Thymus (tissue), 11 donors: Measurements from ENCODE around the gene EYS. TPM values are rescaled to one million over a fixed set of nuclear protein-coding genes. Genes with fewer than 3 reads are reported as not detected.
A peak's percentile ranks its signal among the peaks of the same experiment; 100 is the strongest.

ENCODE experiments used
- DNase-seq, 9 donors: peaks; one replicate each; pipeline ENCODE4 v3.0.0-alpha.2; 2013; ENCODE audit warnings: low spot score in 9 of 9, low read depth in 6 of 9, missing footprints in 1 of 9
- H3K27ac ChIP-seq, 2 donors: one replicate each; pipeline ENCODE4 v1.5.1; 2013; ENCODE audit warnings: control low read depth in 1 of 2, low read depth in 1 of 2, low read length in 1 of 2, mild to moderate bottlenecking in 1 of 2, moderate library complexity in 1 of 2
- H3K27me3 ChIP-seq, 2 donors: one replicate each; pipeline ENCODE4 v1.5.1; 2013; ENCODE audit warnings: low read length in 1 of 2; ENCODE audit not compliant: control insufficient read depth in 2 of 2, insufficient read depth in 1 of 2
- H3K36me3 ChIP-seq, 2 donors: one replicate each; pipeline ENCODE4 v1.5.1; 2013; ENCODE audit warnings: low read length in 1 of 2, mild to moderate bottlenecking in 1 of 2, moderate library complexity in 1 of 2; ENCODE audit not compliant: control insufficient read depth in 2 of 2, insufficient read depth in 2 of 2
- H3K4me1 ChIP-seq, 2 donors: one replicate each; pipeline ENCODE4 v1.5.1; 2013; ENCODE audit warnings: low read length in 2 of 2; ENCODE audit not compliant: control insufficient read depth in 2 of 2, insufficient read depth in 2 of 2
- H3K4me3 ChIP-seq, 2 donors: one replicate each; pipeline ENCODE4 v1.5.1; 2013; ENCODE audit warnings: low read length in 2 of 2, control low read depth in 1 of 2, mild to moderate bottlenecking in 1 of 2
- H3K9me3 ChIP-seq, 2 donors: one replicate each; pipeline ENCODE4 v1.5.1; 2013; ENCODE audit warnings: low read length in 1 of 2, mild to moderate bottlenecking in 1 of 2; ENCODE audit not compliant: control insufficient read depth in 2 of 2, insufficient read depth in 1 of 2
- WGBS: extraction: QIAGEN DNeasy Blood & Tissue Kit; methylation state at CpG from one replicate; pipeline ENCODE4 v1.1.7; 2013; 5-methylcytosine and 5-hydroxymethylcytosine counted together
- polyA plus RNA-seq: library from polyadenylated mRNA; stranded (reverse); fragments of 200-250 nt; gene quantifications from one replicate; pipeline ENCODE4 v1.2.3, GENCODE V29; 2013
- total RNA-seq: library from RNA; stranded (reverse); fragments of 120-200 nt; gene quantifications from one replicate; pipeline ENCODE4 v1.2.4, GENCODE V29; 2013
- donor health status: healthy.

EYS gene
- total and polyA plus RNA-seq, 2 donors, result 0.05 to 0.28 TPM

GRCh38 chr6:64895945-64896344 lies 811.1 kb downstream of the EYS start:
- peaks cover 0 to 6% of the 10 kb centered on the region in 2 donors for H3K9me3 ChIP-seq
- no peaks in the 10 kb centered on the region for H3K4me1 ChIP-seq
- no peak overlapping the region for H3K27ac ChIP-seq
- WGBS, result 98% methylated on average over 3 of the region's 3 CpGs
- no peak overlapping the region for H3K4me3 ChIP-seq
- no peak for DNase-seq
- H3K36me3 ChIP-seq, result no peaks in the 10 kb centered on the region
- H3K27me3 ChIP-seq, result no peaks in the 10 kb centered on the region

- DNase-seq, result no peak
These were observed 816.4 kb downstream of the EYS start for GRCh38 chr6:64890609-64891008.

DNA sequence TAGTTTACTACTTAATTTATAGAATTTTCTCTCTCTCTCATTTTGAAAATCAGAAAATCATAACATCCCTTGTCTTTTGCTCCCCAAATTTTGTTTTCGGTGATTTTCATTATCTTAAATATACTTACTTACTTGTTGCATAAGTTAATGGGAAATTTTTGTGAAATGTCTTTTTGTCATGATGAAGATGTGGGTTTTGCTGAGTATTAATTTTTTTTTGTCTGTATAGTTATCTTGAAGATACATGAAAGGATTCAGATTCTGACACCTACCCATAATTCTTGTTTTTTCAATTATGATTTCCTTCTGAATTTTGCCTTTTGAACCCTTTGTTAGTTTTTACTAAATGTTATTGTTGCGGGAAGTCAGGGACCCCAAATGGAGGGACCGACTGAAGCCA lies 817.9 kb downstream of the EYS start:
- H3K27me3 ChIP-seq, result no peaks in the 10 kb centered on the region
- 97% methylated on average over 3 of the region's 3 CpGs for WGBS

More at GRCh38 chr6:64890609-64891008, 816.4 kb downstream of the EYS start:
- Histone ChIP-seq H3K4me3 (no peak overlapping the region), H3K9me3 (no peaks in the 10 kb centered on the region), H3K27me3 (no peaks in the 10 kb centered on the region), H3K27ac (no peak overlapping the region), H3K36me3 (no peaks in the 10 kb centered on the region), H3K4me1 (no peaks in the 10 kb centered on the region)
- WGBS, result 89% methylated on average over 1 of the region's 1 CpG

DNA sequence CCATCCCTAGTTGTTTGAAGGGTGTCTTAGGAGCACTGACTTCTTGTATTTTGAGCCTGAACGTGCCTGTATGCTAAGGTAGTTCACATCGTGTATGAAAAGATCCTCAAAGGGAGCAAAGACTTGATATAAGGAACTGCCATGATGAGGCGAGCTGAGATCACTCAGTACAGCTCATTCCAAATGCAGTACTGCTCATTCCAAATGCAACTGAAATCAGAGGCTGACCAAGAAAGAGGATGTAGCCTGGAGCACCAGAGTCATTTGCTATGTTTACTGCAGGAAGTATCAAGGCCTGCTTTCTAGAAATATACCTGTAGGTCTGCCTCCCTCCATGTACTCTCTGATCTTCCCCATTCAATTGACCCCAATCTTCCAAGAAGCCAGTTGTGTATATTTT lies 832.2 kb downstream of the EYS start:
- no peaks in the 10 kb centered on the region for H3K4me1 ChIP-seq
- DNase-seq, result peak in 1 of 9 donors; percentile 2
- H3K4me3 ChIP-seq, result no peak overlapping the region
- WGBS, result 89% methylated on average over 3 of the region's 3 CpGs
- no peak overlapping the region for H3K27ac ChIP-seq
- no peaks in the 10 kb centered on the region for H3K27me3 ChIP-seq
- no peaks in the 10 kb centered on the region for H3K36me3 ChIP-seq
- H3K9me3 ChIP-seq, result no peaks in the 10 kb centered on the region

More for the DNA sequence above, 817.9 kb downstream of the EYS start:
- Histone ChIP-seq H3K27ac (no peak overlapping the region), H3K4me1 (no peaks in the 10 kb centered on the region), H3K9me3 (no peaks in the 10 kb centered on the region), H3K36me3 (no peaks in the 10 kb centered on the region), H3K4me3 (no peak overlapping the region)
- DNase-seq, result no peak

GRCh38 chr6:64872633-64873032 lies 834.4 kb downstream of the EYS start:
- no peaks in the 10 kb centered on the region for H3K4me1 ChIP-seq
- H3K27me3 ChIP-seq, result no peaks in the 10 kb centered on the region
- H3K4me3 ChIP-seq, result no peak overlapping the region
- DNase-seq, result no peak
- H3K27ac ChIP-seq, result no peak overlapping the region
- no peaks in the 10 kb centered on the region for H3K9me3 ChIP-seq
- H3K36me3 ChIP-seq, result no peaks in the 10 kb centered on the region

DNA sequence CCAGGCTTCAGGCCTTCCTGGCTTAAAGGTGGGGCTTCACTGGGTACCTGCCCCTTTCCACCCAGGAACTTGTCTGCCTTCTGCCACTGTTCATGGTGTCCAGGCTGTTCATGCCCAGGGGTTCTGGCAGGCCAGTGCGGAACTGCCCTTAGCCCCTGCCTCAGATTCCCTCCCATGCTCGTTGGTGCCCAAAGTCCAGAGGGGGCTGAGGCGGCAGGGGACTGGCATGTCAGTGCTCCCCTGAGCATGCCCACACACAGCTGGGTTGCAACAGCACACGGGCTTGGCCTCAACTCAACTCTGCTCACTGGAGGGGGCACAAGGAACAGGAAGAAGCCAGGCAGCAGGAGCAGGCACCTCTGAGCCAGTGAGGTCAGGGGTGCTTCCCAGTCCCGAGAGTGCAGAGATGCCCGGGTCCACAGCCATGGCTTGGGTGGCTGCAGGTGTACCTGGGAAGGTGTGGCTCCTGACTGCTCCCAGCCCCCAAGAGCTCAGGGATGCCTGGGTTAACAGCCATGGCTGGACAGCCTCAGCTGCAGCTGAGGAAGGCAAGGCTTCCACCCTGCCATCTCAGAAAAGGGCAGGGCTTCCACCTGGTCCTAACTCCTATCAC lies 845.9 kb downstream of the EYS start:
- Histone ChIP-seq H3K27ac (no peak overlapping the region), H3K27me3 (no peaks in the 10 kb centered on the region), H3K9me3 (peaks cover 1 to 5% of the 10 kb centered on the region in 2 donors), H3K4me3 (no peak overlapping the region), H3K36me3 (no peaks in the 10 kb centered on the region), H3K4me1 (no peaks in the 10 kb centered on the region)
- no peak for DNase-seq
- 96% methylated on average over 6 of the region's 6 CpGs for WGBS

DNA sequence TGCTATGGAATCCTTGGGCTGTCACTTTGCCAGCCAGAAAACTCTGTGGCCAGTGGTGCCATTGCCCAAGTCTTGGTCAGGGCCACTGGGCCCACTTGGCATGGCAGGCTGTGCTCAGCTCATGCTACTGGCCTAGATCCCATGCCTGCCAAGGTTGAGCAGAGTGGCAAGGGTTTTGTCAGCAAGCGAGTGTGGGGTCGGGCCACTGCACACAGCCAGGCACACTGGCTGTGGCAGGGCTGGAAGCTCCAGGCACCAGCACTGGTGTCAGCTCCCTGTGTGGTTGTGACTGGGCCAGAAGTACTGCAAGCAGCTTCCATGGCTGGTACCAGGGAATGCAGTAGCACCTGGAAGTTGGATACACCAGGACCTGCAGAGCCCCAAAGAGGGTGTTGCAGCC lies 846.8 kb downstream of the EYS start:
- H3K36me3 ChIP-seq, result no peaks in the 10 kb centered on the region
- H3K9me3 ChIP-seq, result peaks cover 1 to 5% of the 10 kb centered on the region in 2 donors
- DNase-seq, result no peak
- no peaks in the 10 kb centered on the region for H3K27me3 ChIP-seq
- H3K27ac ChIP-seq, result no peak overlapping the region
- no peaks in the 10 kb centered on the region for H3K4me1 ChIP-seq
- H3K4me3 ChIP-seq, result no peak overlapping the region
- 99% methylated on average over 2 of the region's 2 CpGs for WGBS

DNA sequence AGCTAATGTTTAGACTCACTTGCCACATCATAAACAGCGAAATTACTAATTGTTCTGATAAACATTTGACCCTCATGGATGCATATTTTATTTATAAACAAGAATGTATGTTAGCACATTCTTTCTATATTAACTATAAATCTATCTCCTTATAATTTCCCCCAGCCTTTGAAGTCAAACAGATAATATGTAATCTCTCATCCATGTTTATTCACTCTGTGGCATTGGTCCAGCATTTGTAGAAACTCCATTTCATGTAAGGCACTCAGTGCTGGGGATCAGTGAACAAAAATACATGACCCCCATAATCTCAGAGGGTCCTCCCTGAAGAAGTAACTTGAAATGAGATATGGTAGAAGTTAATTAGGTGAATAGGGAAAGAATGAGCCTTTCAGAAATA lies 856.9 kb downstream of the EYS start:
- H3K4me1 ChIP-seq, result no peaks in the 10 kb centered on the region
- no peaks in the 10 kb centered on the region for H3K36me3 ChIP-seq
- no peak for DNase-seq
- H3K27me3 ChIP-seq, result no peaks in the 10 kb centered on the region
- H3K9me3 ChIP-seq, result no peaks in the 10 kb centered on the region
- WGBS, result 78% methylated on average over 1 of the region's 1 CpG
- no peak overlapping the region for H3K27ac ChIP-seq
- no peak overlapping the region for H3K4me3 ChIP-seq

GRCh38 chr6:64848467-64848866 lies 858.6 kb downstream of the EYS start:
- Histone ChIP-seq H3K4me1 (no peaks in the 10 kb centered on the region), H3K9me3 (no peaks in the 10 kb centered on the region), H3K4me3 (no peak overlapping the region), H3K27me3 (no peaks in the 10 kb centered on the region), H3K36me3 (no peaks in the 10 kb centered on the region), H3K27ac (no peak overlapping the region)
- WGBS, result 94% methylated on average over 4 of the region's 4 CpGs
- DNase-seq, result no peak
